Amniotic stem cell (primary cell): ENCODE data around the gene CDH13.

Experiments used
- DNase-seq: peaks from one replicate; lab custom pipeline; 2025; lab: John Stamatoyannopoulos, UW

CDH13 gene

GRCh38 chr16:83116274-83116892 lies 489.6 kb downstream of the CDH13 start:
- no peak for DNase-seq

- no peak for DNase-seq
Observed at GRCh38 chr16:83117810-83118209, 491.0 kb downstream of the CDH13 start.

GRCh38 chr16:83118365-83118764 lies 491.6 kb downstream of the CDH13 start:
- no peak for DNase-seq

GRCh38 chr16:83125999-83126568 lies 499.3 kb downstream of the CDH13 start:
- no peak for DNase-seq

GRCh38 chr16:83128041-83128440 lies 501.3 kb downstream of the CDH13 start:
- no peak for DNase-seq

GRCh38 chr16:83130039-83130438 lies 503.3 kb downstream of the CDH13 start:
- no peak for DNase-seq

- DNase-seq = no peak
Observed at GRCh38 chr16:83134638-83135037, 507.9 kb downstream of the CDH13 start.

GRCh38 chr16:83136419-83136818 lies 509.6 kb downstream of the CDH13 start:
- no peak for DNase-seq

- no peak for DNase-seq
Observed at GRCh38 chr16:83136924-83137323, 510.2 kb downstream of the CDH13 start.

- DNase-seq = no peak
Observed at GRCh38 chr16:83137326-83137781, 510.6 kb downstream of the CDH13 start.

GRCh38 chr16:83137894-83138293 lies 511.1 kb downstream of the CDH13 start:
- no peak for DNase-seq

- DNase-seq = no peak
Observed at GRCh38 chr16:83138512-83138911, 511.7 kb downstream of the CDH13 start.

GRCh38 chr16:83138976-83139690 lies 512.4 kb downstream of the CDH13 start:
- DNase-seq = no peak

- DNase-seq = no peak
Observed at GRCh38 chr16:83143788-83144187, 517.0 kb downstream of the CDH13 start.

- no peak for DNase-seq
Observed at GRCh38 chr16:83145297-83145696, 518.5 kb downstream of the CDH13 start.

- no peak for DNase-seq
Observed at GRCh38 chr16:83147244-83147643, 520.5 kb downstream of the CDH13 start.

- no peak for DNase-seq
Observed at GRCh38 chr16:83158320-83158957, 531.7 kb downstream of the CDH13 start.

- no peak for DNase-seq
Observed at GRCh38 chr16:83159049-83159448, 532.3 kb downstream of the CDH13 start.

- DNase-seq = no peak
Observed at GRCh38 chr16:83160287-83161020, 533.7 kb downstream of the CDH13 start.

GRCh38 chr16:83162791-83163190 lies 536.0 kb downstream of the CDH13 start:
- DNase-seq = no peak

- DNase-seq = no peak
Observed at GRCh38 chr16:83164816-83165215, 538.0 kb downstream of the CDH13 start.

- DNase-seq = no peak
Observed at GRCh38 chr16:83171396-83171795, 544.6 kb downstream of the CDH13 start.
